HepG2 (cell line): ENCODE data around the gene DUSP7. TPM values are rescaled to one million over a fixed set of nuclear protein-coding genes. Genes with fewer than 3 reads are reported as not detected.

ENCODE experiments used
- AGO1 ChIP-seq: fragments of 200-400 bp; formaldehyde crosslinking; IDR thresholded peaks from 2 replicates; pipeline ENCODE4 v1.6.1; 2017; ENCODE audit warnings: mild to moderate bottlenecking, low read depth, low read length, moderate library complexity; ENCODE audit not compliant: poor library complexity, severe bottlenecking
- FOXA1 ChIP-seq, 2 experiments: fragments of 450-650 bp in 1 of 2; sonication (generic) in 1 of 2; formaldehyde crosslinking in 1 of 2; IDR thresholded peaks; 2 replicates each; pipeline versions ENCODE4 v1.4.0 to v1.6.1; 2016 to 2020; ENCODE audit warnings: missing genetic modification reagents in 1 of 2
- ZHX1 ChIP-seq: sonication (generic); formaldehyde crosslinking; IDR thresholded peaks from 2 replicates; pipeline ENCODE4 v1.8.1; 2022; ENCODE audit warnings: low read depth, mild to moderate bottlenecking, missing genetic modification reagents
- polyA plus RNA-seq, 8 experiments: library from polyadenylated mRNA; depleted of rRNA in 3 of 8; stranded (reverse) in 7 of 8; unstranded in 1 of 8; fragments of >200 nt; fragmentation: Illumina TruSeq in 4 of 8; extraction: Trizol in 4 of 8; gene quantifications; 2 replicates each; pipeline versions ENCODE4 v1.2.1 to v1.2.3, GENCODE V29; 2011 to 2016; ENCODE audit warnings: low read depth in 4 of 8, missing spikeins in 1 of 8, mixed read lengths in 1 of 8; ENCODE audit not compliant: insufficient read depth in 1 of 8
- total RNA-seq, 5 experiments: library from RNA; depleted of rRNA; stranded (reverse); fragments of >200 nt; fragmentation: Illumina TruSeq; extraction: Trizol; gene quantifications; 2 replicates each; pipeline ENCODE4 v1.2.3, GENCODE V29; 2016; ENCODE audit warnings: low read depth in 1 of 5
- TF ChIP-seq, protein P1 (sequence below): sonication (generic); formaldehyde crosslinking; IDR thresholded peaks from 2 replicates; pipeline ENCODE4 v1.4.0; 2020; ENCODE audit warnings: missing genetic modification reagents
- TF ChIP-seq, protein P2 (sequence below): sonication (generic); formaldehyde crosslinking; IDR thresholded peaks from 2 replicates; pipeline ENCODE4 v1.4.0; 2020; ENCODE audit warnings: missing genetic modification reagents

DUSP7 gene
- total and polyA plus RNA-seq, 2 of the 13 experiments (the other 11 are each of a cell fraction or from before 2014, with no cell fraction given), result 6.6 to 8.8 TPM

- TF ChIP-seq, protein P1, sequence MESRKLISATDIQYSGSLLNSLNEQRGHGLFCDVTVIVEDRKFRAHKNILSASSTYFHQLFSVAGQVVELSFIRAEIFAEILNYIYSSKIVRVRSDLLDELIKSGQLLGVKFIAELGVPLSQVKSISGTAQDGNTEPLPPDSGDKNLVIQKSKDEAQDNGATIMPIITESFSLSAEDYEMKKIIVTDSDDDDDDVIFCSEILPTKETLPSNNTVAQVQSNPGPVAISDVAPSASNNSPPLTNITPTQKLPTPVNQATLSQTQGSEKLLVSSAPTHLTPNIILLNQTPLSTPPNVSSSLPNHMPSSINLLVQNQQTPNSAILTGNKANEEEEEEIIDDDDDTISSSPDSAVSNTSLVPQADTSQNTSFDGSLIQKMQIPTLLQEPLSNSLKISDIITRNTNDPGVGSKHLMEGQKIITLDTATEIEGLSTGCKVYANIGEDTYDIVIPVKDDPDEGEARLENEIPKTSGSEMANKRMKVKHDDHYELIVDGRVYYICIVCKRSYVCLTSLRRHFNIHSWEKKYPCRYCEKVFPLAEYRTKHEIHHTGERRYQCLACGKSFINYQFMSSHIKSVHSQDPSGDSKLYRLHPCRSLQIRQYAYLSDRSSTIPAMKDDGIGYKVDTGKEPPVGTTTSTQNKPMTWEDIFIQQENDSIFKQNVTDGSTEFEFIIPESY (CRISPR knock-in tag), result no peak
- TF ChIP-seq, protein P2, sequence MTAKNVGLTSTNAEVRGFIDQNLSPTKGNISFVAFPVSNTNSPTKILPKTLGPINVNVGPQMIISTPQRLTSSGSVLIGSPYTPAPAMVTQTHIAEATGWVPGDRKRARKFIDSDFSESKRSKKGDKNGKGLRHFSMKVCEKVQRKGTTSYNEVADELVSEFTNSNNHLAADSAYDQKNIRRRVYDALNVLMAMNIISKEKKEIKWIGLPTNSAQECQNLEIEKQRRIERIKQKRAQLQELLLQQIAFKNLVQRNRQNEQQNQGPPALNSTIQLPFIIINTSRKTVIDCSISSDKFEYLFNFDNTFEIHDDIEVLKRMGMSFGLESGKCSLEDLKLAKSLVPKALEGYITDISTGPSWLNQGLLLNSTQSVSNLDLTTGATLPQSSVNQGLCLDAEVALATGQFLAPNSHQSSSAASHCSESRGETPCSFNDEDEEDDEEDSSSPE, result no peak
- TF ChIP-seq ZHX1 (CRISPR knock-in tag), result no peak
- TF ChIP-seq FOXA1 (IDR thresholded peaks at IDR 0.05), result no peak
- no peak for TF ChIP-seq FOXA1 (CRISPR knock-in tag; IDR thresholded peaks at IDR 0.05)
- no peak for TF ChIP-seq AGO1
- TF ChIP-seq, all 625 proteins: peak for 0
Observed at GRCh38 chr3:52082951-52083350, 26.6 kb upstream of the DUSP7 start (continued).
